ENCODE measurements around the gene RUFY2.
"Not testable (repeated sequence)": the region's sequence is repeated elsewhere in the genome, so short reads cannot be mapped to it uniquely, and the experiment has no call there.

The RUFY2 gene

GRCh38 chr10:68327889-68328786 is 78.9 kb downstream of the RUFY2 start:
- peak; percentile 90 for DNase-seq (ENCODE audit: low spot score)

DNA sequence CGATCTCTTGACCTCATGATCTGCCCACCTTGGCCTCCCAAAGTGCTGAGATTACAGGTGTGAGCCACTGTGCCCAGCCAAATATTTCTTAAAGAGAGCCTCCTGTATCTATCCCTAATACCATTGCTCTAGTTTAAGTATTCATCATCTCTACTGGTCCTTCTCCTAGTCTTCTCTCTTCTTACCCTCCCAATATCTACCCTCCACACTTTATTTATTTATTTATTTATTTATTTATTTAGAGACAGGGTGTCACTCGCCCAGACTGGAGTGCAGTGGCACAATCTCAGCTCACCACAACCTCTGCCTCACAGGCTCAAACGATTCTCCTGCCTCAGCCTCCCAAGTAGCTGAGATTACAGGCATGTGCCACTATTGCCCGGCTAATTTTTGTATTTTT is 82.7 kb downstream of the RUFY2 start:
- not testable (repeated sequence) for DNase-seq (ENCODE audit: low spot score)

DNA sequence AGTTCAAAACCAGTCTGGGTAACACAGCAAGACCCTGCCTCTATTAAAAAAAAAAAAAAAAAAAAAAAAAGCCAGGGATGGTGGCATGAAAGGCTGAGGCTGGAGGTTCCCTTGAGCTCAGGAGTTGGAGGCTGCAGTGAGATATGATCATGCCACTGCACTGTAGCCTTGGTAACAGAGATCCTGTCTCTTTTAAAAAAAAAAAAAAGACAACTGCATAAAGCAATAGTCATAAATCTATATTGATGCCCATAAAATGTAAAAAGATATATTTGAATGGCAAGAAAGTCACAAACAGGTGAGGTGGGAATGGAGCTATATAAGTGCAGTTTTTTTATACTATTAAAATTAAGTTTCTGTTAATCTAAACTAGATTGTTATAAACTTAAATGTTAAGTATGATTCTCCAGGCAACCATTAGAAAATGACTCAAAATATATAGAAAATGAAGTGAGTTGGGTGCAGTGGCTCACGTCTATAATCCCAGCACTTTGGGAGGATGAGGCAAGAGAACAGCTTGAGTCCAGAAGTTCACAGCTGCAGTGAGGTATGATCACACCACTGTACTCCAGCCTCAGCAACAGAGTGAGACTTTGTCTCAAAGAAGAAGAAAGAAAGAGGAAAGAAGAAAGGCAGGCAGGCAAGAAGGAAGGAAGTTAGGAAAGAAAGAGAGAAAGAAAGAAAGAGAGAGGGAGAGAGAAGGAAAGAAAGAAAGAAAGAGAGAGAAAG is 88.6 kb downstream of the RUFY2 start:
- DNase-seq (ENCODE audit: low spot score): no peak

- DNase-seq (ENCODE audit: low spot score): no peak
Observed at GRCh38 chr10:68315582-68315981, 91.5 kb downstream of the RUFY2 start.

- not testable (repeated sequence) for DNase-seq (ENCODE audit: low spot score)
Observed at GRCh38 chr10:68314930-68315329, 92.1 kb downstream of the RUFY2 start.

- DNase-seq (ENCODE audit: low spot score): no peak
Observed at GRCh38 chr10:68310531-68310930, 96.5 kb downstream of the RUFY2 start.

- no peak for DNase-seq (ENCODE audit: low spot score)
Observed at GRCh38 chr10:68305854-68306253, 101.2 kb downstream of the RUFY2 start.

GRCh38 chr10:68303849-68304412 is 103.1 kb downstream of the RUFY2 start:
- no peak for DNase-seq (ENCODE audit: low spot score)

GRCh38 chr10:68302871-68303270 is 104.2 kb downstream of the RUFY2 start:
- no peak for DNase-seq (ENCODE audit: low spot score)

GRCh38 chr10:68302503-68302823 is 104.6 kb downstream of the RUFY2 start:
- DNase-seq (ENCODE audit: low spot score): no peak

GRCh38 chr10:68301790-68302502 is 105.1 kb downstream of the RUFY2 start:
- DNase-seq (ENCODE audit: low spot score): peak; percentile 63

DNA sequence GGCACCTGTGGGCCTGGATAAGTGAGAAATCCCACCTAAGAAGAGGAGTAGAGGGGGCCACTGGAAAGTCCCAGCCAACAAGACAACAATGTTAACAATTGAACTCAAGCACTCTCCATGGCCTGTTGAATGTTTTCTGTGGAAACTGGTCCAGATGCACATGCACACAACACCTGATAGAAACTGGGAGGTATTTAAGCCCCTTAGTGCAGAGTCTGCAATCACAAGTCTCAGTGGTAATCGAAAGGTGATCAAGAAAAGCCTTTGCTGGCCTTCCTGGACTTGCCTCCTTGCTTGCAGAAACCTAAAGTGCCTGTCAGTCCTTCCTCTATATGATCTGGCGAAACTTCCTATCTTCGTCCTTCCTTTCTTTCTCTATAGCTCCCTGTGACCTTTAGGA is 105.8 kb downstream of the RUFY2 start:
- no peak for DNase-seq (ENCODE audit: low spot score)

GRCh38 chr10:68296843-68297663 is 110.0 kb downstream of the RUFY2 start:
- DNase-seq (ENCODE audit: low spot score): no peak

Data from globus pallidus (tissue), 1 donor.